Measurements from ENCODE around the gene CRY2.

CRY2 gene

GRCh38 chr11:45848654-45849081, 1.4 kb downstream of the CRY2 start:
- DNase-seq = no peak

GRCh38 chr11:45850446-45850845, 3.2 kb downstream of the CRY2 start:
- no peak for DNase-seq

GRCh38 chr11:45851228-45851627, 4.0 kb downstream of the CRY2 start:
- no peak for DNase-seq

GRCh38 chr11:45852018-45852711, 4.9 kb downstream of the CRY2 start:
- no peak for DNase-seq

- DNase-seq = no peak
Measured at GRCh38 chr11:45852712-45853101, 5.4 kb downstream of the CRY2 start.

- no peak for DNase-seq
Measured at GRCh38 chr11:45853332-45854219, 6.3 kb downstream of the CRY2 start.

GRCh38 chr11:45855308-45855707, 8.0 kb downstream of the CRY2 start:
- DNase-seq = no peak

GRCh38 chr11:45856044-45856468, 8.8 kb downstream of the CRY2 start:
- no peak for DNase-seq

- DNase-seq = peak; percentile 25
Measured at GRCh38 chr11:45857961-45858474, 10.7 kb downstream of the CRY2 start.

GRCh38 chr11:45858751-45859398, 11.6 kb downstream of the CRY2 start:
- DNase-seq = no peak

GRCh38 chr11:45859661-45860140, 12.4 kb downstream of the CRY2 start:
- peak; percentile 87 for DNase-seq

- DNase-seq = no peak
Measured at GRCh38 chr11:45860348-45860747, 13.1 kb downstream of the CRY2 start.

- no peak for DNase-seq
Measured at GRCh38 chr11:45860764-45861510, 13.7 kb downstream of the CRY2 start.

GRCh38 chr11:45864041-45864440, 16.8 kb downstream of the CRY2 start:
- no peak for DNase-seq

- no peak for DNase-seq
Measured at GRCh38 chr11:45869551-45869950, 22.3 kb downstream of the CRY2 start.

- no peak for DNase-seq
Measured at GRCh38 chr11:45870706-45871105, 23.4 kb downstream of the CRY2 start.

GRCh38 chr11:45871638-45872037, 24.4 kb downstream of the CRY2 start:
- DNase-seq = no peak

GRCh38 chr11:45872651-45873356, 25.5 kb downstream of the CRY2 start:
- peak; percentile 44 for DNase-seq

- no peak for DNase-seq
Measured at GRCh38 chr11:45876401-45876800, 29.1 kb downstream of the CRY2 start.

- DNase-seq = no peak
Measured at GRCh38 chr11:45877221-45877620, 29.9 kb downstream of the CRY2 start.

GRCh38 chr11:45877845-45878244, 30.6 kb downstream of the CRY2 start:
- DNase-seq = no peak
